Measurements from ENCODE around the gene SLC22A4. TPM values are rescaled to one million over a fixed set of nuclear protein-coding genes. Genes with fewer than 3 reads are reported as not detected.

The SLC22A4 gene
- total and polyA plus RNA-seq, 2 of the 8 experiments (the other 6 are each of a cell fraction or from before 2014, with no cell fraction given), result 0.45 to 0.60 TPM

GRCh38 chr5:132363431-132364112 lies 69.4 kb downstream of the SLC22A4 start (continued):
- no peak for TF ChIP-seq NANOG (IDR thresholded peaks at IDR 0.05; ENCODE audit: insufficient read depth, low read depth, low read length, poor library complexity, severe bottlenecking)
- no peak for TF ChIP-seq TAF7 (optimal IDR thresholded peaks at IDR 0.05; ENCODE audit: borderline replicate concordance, low read depth, low read length)
- TF ChIP-seq CBX8 (IDR thresholded peaks at IDR 0.05; ENCODE audit: borderline replicate concordance, low read depth, low read length), result no peak
- TF ChIP-seq SP4 (IDR thresholded peaks at IDR 0.05; ENCODE audit: low read length), result no peak
- TF ChIP-seq EZH2 (IDR thresholded peaks at IDR 0.05; ENCODE audit: low read depth, low read length, severe bottlenecking), result no peak
- no peak for TF ChIP-seq TAF1 (IDR thresholded peaks at IDR 0.05; ENCODE audit: low read depth, low read length)
- TF ChIP-seq KDM5A (IDR thresholded peaks at IDR 0.05; ENCODE audit: low read length), result no peak
- no peak for TF ChIP-seq RNF2 (IDR thresholded peaks at IDR 0.05; ENCODE audit: borderline replicate concordance, low read depth, low read length, missing control alignments, poor library complexity, severe bottlenecking)
- TF ChIP-seq CHD2 (IDR thresholded peaks at IDR 0.05; ENCODE audit: low read length), result no peak
- no peak for TF ChIP-seq PHF8 (conservative IDR thresholded peaks at IDR 0.05; ENCODE audit: low read depth, low read length)

Measured in H1 (cell line).